Colon (tissue), 2 donors: ENCODE measurements around the gene GLTP.

ENCODE experiments used
- FAIRE-seq: peaks from 2 replicates; lab custom pipeline; 2012; peaks lifted over from hg19 to GRCh38; lab: Jason Lieb, UNC
- donor health status: control.
- donor health status: control.

Gene GLTP

GRCh38 chr12:109820816-109821381 lies 59.4 kb downstream of the GLTP start:
- FAIRE-seq = no peak

- FAIRE-seq = no peak
Measured at GRCh38 chr12:109818905-109819500, 61.3 kb downstream of the GLTP start.

- no peak for FAIRE-seq
Measured at GRCh38 chr12:109818253-109818652, 62.1 kb downstream of the GLTP start.

GRCh38 chr12:109817627-109818231 lies 62.6 kb downstream of the GLTP start:
- no peak for FAIRE-seq

- no peak for FAIRE-seq
Measured at GRCh38 chr12:109816870-109817269, 63.5 kb downstream of the GLTP start.

- FAIRE-seq = no peak
Measured at GRCh38 chr12:109815757-109816617, 64.4 kb downstream of the GLTP start.

GRCh38 chr12:109815225-109815624 lies 65.1 kb downstream of the GLTP start:
- FAIRE-seq = no peak

GRCh38 chr12:109814600-109815150 lies 65.7 kb downstream of the GLTP start:
- FAIRE-seq = no peak

GRCh38 chr12:109813810-109814416 lies 66.4 kb downstream of the GLTP start:
- FAIRE-seq = no peak

GRCh38 chr12:109811624-109811995 lies 68.7 kb downstream of the GLTP start:
- FAIRE-seq = no peak

- FAIRE-seq = no peak
Measured at GRCh38 chr12:109810954-109811623, 69.3 kb downstream of the GLTP start.

GRCh38 chr12:109808876-109809646 lies 71.3 kb downstream of the GLTP start:
- FAIRE-seq = no peak

- no peak for FAIRE-seq
Measured at GRCh38 chr12:109807954-109808643, 72.2 kb downstream of the GLTP start.

GRCh38 chr12:109804820-109805761 lies 75.2 kb downstream of the GLTP start:
- no peak for FAIRE-seq

GRCh38 chr12:109803678-109804077 lies 76.7 kb downstream of the GLTP start:
- FAIRE-seq = no peak

- FAIRE-seq = no peak
Measured at GRCh38 chr12:109802828-109803227, 77.5 kb downstream of the GLTP start.
